ENCODE measurements around the gene PRDM8.

DNA sequence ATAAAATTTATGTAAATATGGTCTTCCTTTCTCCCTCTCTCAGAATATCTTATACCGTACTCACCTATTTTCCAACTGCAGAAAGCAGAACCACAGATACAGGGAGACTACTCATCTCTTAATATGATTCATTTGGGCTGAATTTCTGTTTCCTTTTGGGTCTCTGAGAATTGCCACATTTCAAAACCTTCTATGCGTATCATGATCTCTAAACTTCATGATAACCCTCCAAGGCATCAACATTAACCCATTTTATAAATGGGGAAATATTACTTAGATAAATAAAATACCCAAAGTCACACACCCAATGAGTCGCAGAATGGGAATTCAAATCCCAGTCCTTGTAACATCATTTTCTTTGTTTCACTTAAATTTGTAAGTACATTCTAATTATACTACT, 16.6 kb upstream of the PRDM8 start:
- TF ChIP-seq, protein P1, sequence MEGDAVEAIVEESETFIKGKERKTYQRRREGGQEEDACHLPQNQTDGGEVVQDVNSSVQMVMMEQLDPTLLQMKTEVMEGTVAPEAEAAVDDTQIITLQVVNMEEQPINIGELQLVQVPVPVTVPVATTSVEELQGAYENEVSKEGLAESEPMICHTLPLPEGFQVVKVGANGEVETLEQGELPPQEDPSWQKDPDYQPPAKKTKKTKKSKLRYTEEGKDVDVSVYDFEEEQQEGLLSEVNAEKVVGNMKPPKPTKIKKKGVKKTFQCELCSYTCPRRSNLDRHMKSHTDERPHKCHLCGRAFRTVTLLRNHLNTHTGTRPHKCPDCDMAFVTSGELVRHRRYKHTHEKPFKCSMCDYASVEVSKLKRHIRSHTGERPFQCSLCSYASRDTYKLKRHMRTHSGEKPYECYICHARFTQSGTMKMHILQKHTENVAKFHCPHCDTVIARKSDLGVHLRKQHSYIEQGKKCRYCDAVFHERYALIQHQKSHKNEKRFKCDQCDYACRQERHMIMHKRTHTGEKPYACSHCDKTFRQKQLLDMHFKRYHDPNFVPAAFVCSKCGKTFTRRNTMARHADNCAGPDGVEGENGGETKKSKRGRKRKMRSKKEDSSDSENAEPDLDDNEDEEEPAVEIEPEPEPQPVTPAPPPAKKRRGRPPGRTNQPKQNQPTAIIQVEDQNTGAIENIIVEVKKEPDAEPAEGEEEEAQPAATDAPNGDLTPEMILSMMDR (conservative IDR thresholded peaks at IDR 0.05; ENCODE audit: low read length): no peak
- no peak for TF ChIP-seq EZH2phosphoT487 (IDR thresholded peaks at IDR 0.05; ENCODE audit: borderline replicate concordance, low read depth, low read length)
